DMS 273 treated with DMSO at 0.1 percent for 48 hours (cell line): ENCODE measurements around the gene DNAJC17.
A peak's percentile ranks its signal among the peaks of the same experiment; 100 is the strongest.

ENCODE experiments used
- DNase-seq: peaks from one replicate; lab custom pipeline; 2025; lab: John Stamatoyannopoulos, UW

Gene DNAJC17, protein sequence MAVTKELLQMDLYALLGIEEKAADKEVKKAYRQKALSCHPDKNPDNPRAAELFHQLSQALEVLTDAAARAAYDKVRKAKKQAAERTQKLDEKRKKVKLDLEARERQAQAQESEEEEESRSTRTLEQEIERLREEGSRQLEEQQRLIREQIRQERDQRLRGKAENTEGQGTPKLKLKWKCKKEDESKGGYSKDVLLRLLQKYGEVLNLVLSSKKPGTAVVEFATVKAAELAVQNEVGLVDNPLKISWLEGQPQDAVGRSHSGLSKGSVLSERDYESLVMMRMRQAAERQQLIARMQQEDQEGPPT

DNA sequence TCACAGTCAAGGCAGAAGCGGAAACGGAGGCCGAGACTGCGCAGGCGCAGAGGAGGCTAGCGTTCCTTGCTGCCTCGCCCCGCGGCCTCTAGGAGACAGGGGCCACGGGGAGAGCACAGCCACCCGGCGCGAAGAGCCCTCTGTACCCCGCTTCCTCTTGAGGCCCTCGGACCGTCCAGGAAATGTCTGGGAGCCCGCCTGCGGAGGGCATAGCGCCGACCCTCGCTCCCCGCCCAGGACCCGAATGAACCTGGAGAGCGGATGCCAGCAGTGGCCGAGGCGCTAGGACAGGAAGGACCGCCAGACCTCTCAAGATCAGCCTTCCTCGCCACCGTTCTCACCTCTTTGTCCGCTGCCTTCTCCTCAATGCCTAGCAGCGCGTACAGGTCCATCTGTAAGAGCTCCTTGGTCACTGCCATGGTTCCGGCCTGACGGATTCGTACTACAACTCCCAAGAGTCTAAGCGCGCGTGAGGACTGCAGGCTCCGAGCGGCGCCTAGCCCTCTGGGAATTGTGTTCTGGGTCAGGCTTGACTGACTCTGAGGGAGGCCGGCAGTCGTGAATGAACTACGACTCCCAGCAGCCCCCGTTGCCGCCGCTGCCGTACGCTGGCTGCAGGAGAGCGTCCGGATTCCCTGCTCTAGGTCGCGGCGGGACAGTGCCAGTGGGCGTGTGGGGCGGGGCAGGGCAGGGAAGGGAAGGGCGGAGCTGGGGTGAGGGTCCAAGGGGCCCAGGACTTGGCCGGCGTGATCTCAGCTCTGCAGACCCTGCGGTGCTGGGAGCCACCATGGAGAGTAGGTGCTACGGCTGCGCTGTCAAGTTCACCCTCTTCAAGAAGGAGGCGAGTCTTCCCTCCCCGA lies at the start of gene DNAJC17, which contains the start of gene ZFYVE19:
Gene DNAJC17 (minus strand): TSS at position 446 of the 860 bp plus-strand sequence. CDS start 27 bp downstream, at position 419.
Gene ZFYVE19 (plus strand): TSS at position 62 of the 860 bp plus-strand sequence. CDS start 501 bp downstream, at position 563.
- DNase-seq, result peak; percentile 90

DNA sequence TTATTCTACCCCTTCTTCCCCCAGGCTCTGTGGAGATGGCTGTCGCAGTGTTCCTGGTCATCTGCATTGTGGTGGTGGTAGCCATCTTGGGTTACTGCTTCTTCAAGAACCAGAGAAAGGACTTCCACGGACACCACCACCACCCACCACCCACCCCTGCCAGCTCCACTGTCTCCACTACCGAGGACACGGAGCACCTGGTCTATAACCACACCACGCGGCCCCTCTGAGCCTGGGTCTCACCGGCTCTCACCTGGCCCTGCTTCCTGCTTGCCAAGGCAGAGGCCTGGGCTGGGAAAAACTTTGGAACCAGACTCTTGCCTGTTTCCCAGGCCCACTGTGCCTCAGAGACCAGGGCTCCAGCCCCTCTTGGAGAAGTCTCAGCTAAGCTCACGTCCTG lies 49.5 kb upstream of the DNAJC17 start:
- DNase-seq, result no peak

DNA sequence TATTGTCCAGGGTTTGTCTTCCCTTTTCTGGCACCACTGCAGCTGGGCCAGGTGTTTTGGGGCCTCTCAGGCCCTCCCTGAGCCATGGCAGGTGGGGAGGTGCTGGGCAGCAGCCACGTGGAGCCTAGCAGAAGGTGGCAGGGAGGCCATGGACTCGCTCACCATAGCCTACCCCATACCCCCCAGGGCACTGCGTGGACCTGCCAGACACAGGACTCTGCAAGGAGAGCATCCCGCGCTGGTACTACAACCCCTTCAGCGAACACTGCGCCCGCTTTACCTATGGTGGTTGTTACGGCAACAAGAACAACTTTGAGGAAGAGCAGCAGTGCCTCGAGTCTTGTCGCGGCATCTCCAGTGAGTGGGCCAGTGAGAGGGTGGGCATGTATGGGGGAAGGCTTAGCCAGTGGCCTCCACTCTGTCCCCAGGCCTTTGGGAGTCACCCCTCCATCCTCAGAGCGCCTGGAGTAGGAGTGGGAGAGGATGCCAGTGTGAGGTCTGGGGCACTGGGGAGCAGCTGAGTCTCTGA lies 48.5 kb upstream of the DNAJC17 start:
- no peak for DNase-seq

DNA sequence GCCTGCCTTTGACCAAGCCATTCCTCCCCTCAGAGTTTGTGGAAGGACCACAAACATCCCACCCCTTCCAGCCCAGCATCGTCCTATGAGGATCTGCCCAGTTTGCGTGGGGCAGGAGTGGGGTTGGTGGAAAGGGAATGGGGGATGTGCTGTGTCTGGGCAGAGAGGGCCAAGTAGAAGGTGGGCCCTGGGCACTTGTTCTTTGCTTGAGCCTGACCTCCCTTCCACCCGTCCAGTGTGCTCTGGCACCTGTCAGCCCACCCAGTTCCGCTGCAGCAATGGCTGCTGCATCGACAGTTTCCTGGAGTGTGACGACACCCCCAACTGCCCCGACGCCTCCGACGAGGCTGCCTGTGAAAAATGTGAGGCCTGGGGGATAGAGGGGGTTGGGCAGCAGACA lies 46.9 kb upstream of the DNAJC17 start:
- DNase-seq, result no peak

DNA sequence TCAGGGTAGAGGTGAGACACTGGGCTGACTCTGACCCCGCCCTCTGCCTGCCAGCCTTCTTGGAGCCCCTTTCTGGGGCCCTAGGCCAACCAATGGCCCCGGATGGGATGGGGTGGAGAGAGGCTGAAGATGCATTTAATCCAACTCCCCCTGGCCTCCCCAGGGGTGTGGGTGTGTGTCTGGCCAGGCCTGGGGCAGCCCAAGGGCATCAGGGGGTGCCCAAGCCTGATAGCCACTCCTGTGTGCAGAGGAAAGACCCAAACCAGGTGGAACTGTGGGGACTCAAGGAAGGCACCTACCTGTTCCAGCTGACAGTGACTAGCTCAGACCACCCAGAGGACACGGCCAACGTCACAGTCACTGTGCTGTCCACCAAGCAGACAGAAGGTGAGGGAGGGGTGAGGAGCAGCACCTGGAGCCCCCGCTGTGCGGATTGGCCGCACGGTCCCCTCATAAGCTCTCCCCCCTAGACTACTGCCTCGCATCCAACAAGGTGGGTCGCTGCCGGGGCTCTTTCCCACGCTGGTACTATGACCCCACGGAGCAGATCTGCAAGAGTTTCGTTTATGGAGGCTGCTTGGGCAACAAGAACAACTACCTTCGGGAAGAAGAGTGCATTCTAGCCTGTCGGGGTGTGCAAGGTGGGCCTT lies 46.1 kb upstream of the DNAJC17 start:
- DNase-seq, result no peak

DNA sequence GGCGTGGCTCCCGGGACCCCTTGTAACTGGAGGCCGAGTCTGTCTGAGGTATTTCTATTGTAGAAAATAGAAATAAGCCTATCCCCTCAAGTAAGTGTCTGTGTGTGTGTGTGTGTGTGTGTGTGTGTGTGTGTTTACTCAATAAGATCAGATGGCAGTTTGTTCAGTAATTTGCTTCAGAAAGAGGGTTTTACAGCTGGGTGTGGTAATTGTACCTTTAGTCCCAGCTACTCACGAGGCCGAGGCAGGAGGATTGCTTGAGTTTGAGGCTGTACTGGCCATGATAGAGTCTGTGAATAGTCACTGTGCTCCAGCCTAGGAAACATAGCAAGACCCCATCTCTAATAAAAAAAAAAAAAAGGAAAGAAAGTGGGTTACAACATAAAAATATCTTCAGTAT lies 45.3 kb upstream of the DNAJC17 start:
- no peak for DNase-seq

DNA sequence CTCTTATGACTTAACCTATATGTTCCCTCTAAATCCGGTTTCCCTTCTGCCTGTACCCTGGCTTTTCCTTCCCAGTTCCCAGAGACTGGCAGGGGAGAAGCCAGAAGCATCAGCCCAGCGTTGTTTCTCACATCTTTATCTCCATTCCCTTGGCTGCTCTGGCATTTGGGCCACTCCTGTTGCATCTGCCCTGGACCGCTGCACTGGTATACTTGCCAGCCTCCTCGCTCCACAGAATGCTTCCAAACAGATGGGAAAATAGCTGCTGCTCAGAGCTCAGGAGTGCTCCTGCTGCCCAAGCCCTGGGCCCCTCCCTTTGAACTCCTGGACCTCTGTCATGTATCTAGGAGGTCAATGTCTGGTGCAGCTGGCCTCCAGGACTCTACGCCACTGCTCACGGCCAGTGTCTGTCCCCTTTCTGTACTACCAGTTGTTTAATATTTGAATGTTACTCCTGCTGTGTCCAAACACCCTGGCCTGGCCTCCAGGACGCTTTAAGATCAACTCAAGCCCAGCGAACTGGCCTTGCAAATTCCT lies 43.4 kb upstream of the DNAJC17 start:
- DNase-seq, result no peak

DNA sequence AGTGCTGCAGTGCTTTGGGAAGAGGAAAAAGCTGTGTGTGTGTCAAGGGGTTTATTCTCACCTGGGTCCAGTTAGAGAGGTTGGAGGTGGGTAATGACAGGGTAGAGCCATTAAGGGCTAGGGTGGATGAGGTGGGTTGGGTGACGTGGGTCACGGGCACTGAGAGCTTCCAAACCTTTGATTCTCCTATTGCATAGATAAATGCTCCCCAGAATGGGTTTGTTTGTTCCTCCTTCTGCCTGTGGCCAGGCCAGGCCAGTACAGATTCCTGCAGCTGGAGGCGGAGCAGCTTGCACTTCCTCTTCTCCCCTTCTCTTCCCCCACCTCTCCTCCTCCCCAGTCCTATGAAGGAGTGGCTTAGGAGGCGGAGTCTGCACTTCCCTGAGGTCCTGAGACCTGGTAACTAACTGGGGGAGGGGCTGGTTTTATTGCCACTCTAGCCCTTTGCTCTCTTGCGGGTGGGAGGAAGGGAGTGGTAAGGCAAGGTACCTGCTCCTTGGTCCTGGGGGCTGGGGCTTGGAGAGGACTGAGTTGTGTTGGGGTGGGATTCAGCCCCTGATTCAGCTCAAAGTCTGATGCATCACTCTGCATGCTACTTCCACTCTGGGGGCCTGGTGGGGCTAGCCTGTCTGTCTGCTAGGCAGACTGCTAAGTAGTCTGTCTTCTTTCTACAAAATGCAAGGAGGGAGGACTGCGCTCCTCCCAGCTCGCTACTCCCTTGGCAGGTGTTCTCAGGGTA lies 40.1 kb upstream of the DNAJC17 start:
- no peak for DNase-seq

DNA sequence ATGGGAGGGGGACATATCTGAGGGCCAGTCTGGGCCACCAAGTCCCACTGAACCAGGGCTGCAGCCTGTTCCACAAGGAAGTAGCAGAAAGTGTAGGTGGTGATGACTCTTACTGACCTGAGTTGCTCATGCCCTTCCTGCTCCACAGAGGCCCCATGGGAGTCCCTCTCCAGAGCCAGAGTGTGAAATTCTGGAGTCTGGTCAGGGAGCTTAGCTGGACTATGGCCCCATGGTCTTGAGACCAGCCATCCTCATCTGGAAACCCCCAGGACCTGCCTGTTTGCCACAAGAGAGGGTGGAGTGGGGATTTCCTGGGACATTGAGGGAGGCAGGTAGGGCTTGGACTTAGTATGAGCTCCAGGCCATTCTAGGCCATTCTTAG lies 39.6 kb upstream of the DNAJC17 start:
- DNase-seq, result no peak

DNA sequence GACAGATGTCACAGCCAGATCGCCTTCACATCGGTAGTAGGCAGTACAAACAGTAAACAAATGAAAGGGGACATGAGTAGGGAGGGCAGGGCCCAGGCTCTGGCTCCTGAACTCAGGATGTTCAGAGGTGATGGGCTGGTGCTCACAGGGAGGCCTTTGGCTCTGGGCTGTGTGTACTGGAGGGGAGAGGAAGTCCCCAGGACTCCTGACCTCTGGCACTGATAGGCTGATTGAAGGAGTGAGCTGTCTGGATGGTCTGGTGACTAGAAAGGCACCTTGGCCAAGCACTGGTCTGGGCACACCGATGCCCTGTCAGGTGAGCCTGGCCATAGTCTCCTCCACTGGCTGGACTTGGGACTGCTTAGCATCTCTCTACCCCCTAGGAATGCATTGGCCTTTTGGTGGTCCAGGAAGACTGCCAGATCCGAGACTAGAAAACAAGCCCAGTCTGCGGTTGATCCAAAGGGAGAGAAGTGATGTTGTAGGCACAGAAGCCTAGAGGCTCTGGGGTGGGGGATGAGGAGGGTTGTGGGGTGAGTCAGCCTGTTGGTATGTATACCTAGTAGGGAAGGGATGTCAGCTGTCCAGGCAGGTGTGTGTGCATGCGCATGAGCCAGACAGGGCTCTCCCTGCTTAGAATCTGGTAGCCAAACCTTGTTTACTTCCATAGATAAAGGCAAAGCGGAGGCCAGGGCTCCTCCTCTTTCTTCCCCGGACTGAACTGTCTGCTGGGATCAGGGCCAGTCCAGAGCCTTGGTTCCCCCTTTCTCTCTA lies 38.4 kb upstream of the DNAJC17 start:
- no peak for DNase-seq

DNA sequence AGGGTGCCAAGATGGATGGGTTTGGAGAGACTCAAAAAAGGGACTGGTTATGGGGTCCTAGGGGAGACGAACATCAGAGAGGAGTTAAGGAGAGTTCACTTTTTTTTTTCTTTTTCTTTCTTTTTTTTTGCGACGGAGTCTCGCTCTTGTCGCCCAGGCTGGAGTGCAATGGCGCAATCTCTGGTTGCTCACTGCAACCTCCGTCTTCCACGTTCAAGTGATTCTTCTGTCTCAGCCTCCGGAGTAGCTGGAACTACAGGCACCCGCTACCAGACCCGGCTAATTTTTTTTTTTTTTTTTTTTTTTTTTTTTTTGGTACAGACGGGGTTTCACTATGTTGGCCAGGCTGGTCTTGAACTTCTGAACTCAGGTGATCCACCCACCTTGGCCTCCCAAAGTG lies 37.8 kb upstream of the DNAJC17 start:
- DNase-seq, result no peak

DNA sequence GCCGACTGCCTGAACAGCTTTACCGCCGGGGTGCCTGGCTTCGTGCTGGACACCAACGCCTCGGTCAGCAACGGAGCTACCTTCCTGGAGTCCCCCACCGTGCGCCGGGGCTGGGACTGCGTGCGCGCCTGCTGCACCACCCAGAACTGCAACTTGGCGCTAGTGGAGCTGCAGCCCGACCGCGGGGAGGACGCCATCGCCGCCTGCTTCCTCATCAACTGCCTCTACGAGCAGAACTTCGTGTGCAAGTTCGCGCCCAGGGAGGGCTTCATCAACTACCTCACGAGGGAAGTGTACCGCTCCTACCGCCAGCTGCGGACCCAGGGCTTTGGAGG lies 37.4 kb upstream of the DNAJC17 start:
- no peak for DNase-seq

DNA sequence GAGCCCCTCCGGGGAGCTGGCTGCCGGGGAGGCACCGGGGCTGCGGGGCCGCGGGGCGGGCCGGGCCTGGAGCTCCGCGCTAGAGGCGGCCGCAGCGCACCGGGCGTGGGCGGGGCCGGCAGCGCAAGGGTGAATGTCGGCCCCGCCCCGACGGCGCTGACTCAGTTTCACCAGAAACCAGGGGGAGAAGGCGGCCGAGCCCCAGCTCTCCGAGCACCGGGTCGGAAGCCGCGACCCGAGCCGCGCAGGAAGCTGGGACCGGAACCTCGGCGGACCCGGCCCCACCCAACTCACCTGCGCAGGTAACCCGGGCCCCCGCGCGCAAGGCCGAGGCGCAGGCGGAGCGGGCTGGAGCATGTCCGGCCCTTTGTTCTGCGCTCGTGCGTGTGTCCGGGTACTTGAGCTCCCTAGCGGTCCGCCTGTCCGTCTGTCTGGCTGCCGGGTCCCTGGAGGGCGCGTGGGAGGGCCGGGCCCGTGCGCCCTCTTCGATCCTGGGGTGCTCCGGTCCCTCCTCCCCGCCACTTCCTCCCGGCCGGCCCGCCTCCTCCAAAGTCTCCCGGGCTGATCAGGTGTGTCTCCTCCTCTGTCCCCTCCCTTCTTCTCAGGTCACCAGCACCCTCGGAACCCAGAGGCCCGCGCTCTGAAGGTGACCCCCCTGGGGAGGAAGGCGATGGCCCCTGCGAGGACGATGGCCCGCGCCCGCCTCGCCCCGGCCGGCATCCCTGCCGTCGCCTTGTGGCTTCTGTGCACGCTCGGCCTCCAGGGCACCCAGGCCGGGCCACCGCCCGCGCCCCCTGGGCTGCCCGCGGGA lies 36.8 kb upstream of the DNAJC17 start, which contains the start of gene SPINT1:
Gene SPINT1 (plus strand): TSS at position 164 of the 811 bp plus-strand sequence. CDS start 507 bp downstream, at position 671.
- DNase-seq, result no peak

DNA sequence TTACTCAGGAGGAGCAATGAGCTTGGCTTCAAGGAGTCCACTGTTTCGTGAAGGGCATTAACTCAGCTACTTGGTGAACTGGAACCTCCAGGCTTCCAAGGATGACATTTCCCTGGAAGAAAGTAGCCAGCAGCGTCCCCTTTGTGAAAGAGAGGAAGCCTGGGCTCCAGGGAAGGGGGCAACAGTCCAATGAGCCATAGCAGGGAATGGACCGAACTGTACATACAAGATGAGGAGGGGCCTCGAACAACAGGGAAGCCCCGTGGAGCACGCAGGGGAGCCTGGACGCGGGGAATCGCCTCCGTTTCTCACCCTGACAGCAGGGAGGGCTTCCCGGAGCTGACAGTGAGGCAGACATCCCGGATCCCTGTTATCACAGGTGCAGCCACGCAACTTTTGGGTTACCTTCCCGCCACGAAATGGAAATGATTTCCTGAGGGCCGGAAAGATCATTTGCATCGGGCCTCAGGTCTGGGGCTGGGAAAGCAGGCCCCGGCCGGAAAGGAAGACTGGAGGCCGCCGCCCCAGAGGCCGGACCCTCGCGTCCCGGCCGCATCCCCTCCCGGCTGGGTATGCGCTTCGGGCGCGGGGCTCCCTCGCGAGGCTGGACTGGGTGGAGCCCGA lies 36.1 kb upstream of the DNAJC17 start:
- DNase-seq, result no peak

DNA sequence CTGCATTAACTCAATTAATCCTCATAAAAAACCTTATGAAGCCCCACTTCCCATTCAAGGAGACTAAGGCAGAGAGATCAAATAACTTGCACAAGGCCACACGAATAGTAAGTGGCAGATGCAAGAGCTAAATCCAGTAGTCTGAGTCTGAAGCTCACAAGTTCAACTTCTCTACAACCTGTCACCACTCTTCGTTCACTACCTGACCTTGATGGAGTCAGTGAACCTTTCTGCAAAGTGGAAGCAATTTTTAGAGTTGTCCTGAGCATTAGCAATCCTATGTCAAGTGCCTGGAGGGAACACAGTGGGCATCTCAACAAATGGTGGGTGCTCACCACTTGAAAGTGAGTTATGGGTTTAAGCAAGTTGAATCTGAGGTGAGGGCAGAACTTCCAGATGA lies 34.5 kb upstream of the DNAJC17 start:
- DNase-seq, result no peak

DNA sequence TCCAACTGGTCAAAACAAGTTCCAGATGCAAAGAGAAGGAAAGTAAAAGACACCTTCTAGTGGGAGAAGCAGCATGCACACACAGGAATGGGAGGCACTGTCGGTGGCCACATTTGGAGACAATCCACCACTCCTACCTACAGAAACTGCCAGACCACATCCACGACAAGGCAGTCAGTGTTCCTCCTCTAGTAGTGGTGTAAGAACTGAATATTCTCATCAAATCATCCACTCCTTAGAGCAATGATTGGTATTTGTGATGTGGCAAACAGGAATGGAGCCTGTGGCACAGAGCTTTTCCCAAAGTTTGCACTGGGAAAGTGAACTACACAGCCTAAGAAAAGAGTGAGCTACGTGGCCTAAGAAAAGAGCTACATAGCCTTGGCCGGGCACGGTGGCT lies 31.5 kb upstream of the DNAJC17 start:
- DNase-seq, result no peak

DNA sequence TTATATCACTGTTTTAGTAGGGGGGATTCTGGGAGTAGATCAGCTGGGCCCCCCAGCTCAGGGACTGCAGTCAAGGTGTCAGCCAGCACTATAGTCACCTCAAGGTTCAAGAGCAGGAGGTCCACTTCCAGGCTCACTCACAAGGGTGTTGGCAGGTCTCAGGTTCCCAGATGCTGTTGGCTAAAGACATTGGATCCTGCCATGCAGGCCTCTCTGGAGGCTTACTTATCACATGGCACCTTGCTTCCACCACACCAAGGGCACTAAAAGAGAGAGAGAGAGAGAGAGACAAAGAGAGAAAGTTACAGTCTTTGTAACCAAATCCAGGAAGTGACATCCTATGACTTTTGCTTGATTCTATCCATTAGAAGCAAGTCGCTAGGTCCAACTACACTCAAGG lies 28.7 kb upstream of the DNAJC17 start:
- no peak for DNase-seq

DNA sequence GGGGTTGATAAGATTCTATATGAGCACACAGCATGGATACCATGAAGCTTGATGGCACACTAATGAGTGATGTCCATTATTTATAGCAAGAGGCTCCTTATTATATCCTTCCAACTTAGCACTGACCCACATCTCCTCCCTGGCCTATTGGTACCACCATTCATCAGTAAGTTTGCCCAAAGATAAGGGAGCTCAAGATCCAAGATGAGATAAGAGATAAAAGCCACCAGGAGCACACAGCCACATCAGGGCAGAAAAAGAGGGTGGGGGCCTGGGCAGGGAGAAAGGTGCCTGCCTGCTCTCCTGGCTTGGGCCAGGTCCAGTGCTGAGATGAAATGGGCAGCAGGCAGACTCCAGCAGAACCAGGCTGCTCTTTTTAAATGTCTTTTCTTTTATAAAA lies 25.6 kb upstream of the DNAJC17 start:
- no peak for DNase-seq

DNA sequence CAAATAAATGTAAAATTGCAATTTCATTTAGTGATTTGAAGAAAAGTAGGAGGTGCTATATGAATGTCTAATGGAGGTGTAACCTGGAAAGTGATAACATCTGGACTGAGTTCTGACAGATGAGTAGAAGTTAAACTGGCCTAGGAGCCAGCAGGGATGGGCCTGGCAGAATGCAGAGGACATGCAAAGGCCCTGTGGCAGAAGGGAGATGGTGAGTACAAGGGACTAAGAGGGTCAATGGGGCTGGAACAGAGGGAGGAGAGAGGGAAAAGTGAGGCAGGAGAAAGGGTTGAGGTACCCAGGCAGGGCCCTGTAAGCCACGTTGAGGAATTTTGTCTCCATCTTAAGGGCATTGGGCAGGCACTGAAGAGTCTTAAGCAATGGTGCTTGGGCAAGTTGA lies 24.6 kb upstream of the DNAJC17 start:
- DNase-seq, result no peak
